Stromal cell of bone marrow (primary cell): ENCODE data around the gene BRPF1.
A peak's percentile ranks its signal among the peaks of the same experiment; 100 is the strongest.

Experiments
- DNase-seq: peaks from one replicate; pipeline ENCODE4 v3.0.0-alpha.2; 2012; ENCODE audit warnings: low read depth

BRPF1 gene, protein sequence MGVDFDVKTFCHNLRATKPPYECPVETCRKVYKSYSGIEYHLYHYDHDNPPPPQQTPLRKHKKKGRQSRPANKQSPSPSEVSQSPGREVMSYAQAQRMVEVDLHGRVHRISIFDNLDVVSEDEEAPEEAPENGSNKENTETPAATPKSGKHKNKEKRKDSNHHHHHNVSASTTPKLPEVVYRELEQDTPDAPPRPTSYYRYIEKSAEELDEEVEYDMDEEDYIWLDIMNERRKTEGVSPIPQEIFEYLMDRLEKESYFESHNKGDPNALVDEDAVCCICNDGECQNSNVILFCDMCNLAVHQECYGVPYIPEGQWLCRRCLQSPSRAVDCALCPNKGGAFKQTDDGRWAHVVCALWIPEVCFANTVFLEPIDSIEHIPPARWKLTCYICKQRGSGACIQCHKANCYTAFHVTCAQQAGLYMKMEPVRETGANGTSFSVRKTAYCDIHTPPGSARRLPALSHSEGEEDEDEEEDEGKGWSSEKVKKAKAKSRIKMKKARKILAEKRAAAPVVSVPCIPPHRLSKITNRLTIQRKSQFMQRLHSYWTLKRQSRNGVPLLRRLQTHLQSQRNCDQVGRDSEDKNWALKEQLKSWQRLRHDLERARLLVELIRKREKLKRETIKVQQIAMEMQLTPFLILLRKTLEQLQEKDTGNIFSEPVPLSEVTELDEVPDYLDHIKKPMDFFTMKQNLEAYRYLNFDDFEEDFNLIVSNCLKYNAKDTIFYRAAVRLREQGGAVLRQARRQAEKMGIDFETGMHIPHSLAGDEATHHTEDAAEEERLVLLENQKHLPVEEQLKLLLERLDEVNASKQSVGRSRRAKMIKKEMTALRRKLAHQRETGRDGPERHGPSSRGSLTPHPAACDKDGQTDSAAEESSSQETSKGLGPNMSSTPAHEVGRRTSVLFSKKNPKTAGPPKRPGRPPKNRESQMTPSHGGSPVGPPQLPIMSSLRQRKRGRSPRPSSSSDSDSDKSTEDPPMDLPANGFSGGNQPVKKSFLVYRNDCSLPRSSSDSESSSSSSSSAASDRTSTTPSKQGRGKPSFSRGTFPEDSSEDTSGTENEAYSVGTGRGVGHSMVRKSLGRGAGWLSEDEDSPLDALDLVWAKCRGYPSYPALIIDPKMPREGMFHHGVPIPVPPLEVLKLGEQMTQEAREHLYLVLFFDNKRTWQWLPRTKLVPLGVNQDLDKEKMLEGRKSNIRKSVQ (N-terminal part only)

GRCh38 chr3:9731206-9732079 is at the start of gene BRPF1:
BRPF1 (plus strand) TSS chr3:9731735; CDS start chr3:9734141, 2,406 bp downstream.
- DNase-seq: peak; percentile 98

DNA sequence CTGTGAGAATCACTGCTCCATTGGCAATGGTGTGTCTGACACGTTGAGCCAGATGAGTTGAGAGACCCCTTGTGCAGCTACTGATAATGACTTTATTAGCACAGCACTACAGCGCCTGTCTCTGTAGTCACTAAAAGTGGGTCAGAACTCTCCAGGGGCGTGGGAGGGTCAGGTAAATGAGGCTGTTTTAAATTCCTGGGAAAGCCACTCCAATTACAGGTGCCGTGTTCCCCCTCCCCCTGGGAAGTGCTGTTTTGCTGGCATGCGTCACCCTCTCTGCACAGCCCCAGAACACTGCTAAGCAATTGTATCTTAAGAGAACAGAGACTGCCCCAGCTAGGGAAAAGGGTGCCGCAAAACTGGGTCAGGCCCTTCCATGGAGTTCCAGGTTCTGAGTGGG is 49.4 kb upstream of the BRPF1 start:
- DNase-seq: no peak

DNA sequence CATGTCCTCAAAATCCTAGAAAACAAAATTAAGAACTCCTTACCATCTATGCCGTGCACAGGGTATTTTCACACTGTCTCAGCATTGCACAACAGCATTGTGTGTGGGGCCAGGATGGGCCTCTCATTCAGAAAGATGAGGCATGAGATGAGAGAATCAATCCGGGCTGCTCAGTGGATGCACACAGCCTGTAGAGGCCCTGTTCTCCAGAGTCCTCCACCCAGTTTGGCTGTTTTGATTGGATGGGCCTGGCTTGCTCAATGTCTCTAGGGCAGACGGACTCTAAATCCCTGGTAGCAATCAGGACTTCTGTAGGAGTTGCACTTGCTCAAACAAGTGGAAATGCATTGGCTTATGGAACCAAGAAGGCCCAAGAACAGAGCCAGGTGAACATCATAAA is 48.1 kb upstream of the BRPF1 start:
- no peak for DNase-seq

GRCh38 chr3:9685216-9686049 is 46.1 kb upstream of the BRPF1 start:
- DNase-seq: no peak

- no peak for DNase-seq
Observed at GRCh38 chr3:9686050-9686550, 45.4 kb upstream of the BRPF1 start.

DNA sequence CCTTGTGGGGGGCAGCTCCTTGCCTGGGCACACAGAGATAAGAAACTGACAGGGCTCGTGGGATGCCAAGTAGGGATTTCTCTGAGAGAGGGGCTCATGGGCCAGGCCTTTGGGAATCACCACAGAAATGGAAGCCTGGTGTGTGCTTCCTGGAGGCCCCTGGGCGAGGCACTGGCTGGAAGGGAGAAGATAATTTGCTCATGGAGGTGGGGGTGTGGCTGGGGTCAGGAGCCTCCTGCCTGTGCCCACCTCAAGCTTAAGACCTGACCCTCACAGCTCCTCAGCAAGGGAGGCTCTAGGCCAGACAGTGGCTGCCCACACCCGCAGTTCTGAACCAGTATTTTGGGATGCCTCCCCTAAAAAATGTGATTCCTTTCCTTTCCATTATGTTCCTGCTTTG is 44.8 kb upstream of the BRPF1 start:
- DNase-seq: no peak

DNA sequence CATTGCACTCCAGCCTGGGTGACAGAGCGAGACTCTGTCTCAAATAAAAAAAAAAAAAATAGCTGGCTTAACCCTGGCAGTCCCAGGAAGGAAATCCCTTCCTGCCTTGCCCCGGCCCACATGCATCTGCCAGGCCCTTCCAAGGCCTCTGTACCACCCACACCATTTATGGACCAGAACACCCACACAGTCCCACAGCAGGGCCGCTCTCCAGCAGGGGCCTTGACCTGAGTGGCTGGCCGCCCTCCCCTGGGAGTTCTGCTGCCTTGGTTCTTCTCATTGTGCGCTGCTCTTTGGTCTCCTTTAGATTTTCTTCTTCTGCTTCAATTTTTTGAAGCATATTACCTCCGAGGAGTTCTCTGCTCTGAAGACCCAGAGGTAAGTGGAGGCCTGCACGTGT is 44.0 kb upstream of the BRPF1 start:
- DNase-seq: no peak

DNA sequence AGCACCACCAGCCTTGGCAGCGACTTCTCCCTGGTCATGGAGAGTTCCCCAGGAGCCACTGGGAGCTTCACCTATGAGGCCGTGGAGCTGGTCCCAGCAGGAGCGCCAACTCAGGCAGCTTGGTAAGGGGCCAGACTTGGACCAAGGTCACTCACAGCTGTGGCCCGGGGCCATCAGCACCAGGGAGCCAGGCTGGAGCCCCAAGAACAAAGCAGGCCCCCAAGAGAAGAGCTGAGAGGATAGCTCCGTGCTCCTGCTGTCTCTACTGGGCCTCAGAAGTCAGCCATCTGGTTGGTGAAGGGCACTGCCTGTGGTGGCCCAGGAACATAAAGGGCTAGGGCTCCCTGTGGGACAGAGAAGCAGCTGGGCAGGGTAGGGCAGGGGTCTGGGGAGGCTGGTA is 42.6 kb upstream of the BRPF1 start:
- no peak for DNase-seq

DNA sequence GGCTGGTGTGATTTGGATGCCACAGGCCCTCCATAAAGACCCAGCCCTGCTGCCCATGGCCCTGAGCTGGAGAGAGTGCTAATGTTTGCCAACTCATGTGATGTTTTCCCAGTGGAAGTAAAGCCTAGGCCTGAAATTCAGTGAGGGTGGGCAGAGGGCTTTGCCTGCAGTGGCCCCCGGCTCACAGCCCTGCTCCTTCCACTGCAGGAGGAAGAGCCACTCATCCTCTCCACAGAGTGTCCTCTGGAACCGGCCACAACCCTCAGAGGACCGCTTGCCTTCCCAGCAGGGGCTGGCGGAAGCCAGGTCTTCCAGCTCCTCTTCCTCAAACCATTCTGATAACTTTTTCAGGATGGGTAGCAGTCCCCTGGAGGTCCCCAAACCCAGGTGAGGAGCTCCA is 41.8 kb upstream of the BRPF1 start:
- DNase-seq: no peak

DNA sequence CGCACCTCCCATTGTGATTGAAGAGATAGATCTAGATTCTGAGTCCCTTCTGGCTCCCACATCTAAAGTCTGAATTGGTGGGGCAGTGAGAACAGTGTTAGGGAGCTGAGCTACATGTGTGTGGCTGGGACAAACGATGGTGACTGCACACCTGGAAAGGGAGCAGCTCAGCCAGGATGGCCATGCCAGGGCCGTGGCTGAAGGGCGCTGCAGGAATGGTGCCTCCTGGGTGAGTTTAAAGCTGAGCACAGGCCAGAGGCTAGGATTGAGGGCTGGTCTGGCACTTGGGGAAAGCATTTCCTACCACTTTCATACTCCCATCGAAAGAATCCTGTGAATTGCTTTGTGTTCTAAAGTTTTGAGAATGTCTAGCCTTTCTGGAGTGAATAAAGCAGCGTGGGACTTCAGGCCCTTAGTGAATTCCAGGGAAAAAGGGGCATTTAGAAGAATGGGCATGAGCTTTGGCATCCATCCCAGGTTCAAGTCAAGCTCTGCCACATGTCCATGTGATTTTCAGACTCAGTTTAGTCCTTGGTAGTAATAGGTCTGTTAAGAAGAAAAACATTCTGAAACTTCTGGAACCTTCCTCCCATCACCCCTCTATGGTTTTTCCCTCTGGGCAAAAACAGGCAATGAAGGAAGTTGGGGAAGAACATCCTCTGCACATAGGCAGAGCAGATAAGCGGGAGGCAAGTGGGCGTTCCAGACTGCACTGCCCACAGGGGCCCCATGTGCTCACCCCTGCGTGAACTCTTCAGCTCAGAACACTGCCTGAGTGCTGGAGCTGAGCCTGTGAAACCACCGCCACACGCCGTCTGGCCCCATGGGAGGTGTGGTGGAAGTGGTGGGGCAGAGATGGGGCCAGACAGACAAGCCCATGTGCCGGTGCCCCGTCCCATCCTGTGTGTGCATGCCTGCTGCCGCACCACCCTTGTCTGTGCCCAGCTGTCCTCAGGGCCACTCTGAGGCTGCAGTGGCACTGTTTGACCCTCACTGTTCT is 40.8 kb upstream of the BRPF1 start:
- DNase-seq: no peak

- DNase-seq: no peak
Observed at GRCh38 chr3:9691636-9692035, 39.9 kb upstream of the BRPF1 start.

DNA sequence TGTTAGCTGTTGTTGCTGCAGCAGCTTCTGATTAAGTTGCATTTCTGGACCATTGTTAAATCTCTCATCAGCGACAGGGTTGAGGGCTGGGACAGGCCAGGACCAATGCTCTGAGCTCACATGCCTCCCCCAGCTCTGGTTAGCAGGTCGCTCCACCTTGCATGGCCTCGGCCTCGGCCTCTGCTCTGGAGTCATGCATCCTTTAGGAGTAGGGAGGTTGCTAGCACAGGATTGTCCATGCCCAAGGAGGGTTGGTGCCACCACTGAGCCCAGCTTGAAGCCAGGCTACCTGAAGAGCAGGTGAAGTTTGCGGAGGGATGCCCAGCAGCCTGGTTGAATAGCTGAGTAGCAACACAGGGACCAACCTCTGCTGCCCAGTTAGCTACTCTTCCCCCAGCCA is 39.1 kb upstream of the BRPF1 start:
- DNase-seq: no peak

GRCh38 chr3:9695345-9695744 is 36.2 kb upstream of the BRPF1 start:
- DNase-seq: no peak

DNA sequence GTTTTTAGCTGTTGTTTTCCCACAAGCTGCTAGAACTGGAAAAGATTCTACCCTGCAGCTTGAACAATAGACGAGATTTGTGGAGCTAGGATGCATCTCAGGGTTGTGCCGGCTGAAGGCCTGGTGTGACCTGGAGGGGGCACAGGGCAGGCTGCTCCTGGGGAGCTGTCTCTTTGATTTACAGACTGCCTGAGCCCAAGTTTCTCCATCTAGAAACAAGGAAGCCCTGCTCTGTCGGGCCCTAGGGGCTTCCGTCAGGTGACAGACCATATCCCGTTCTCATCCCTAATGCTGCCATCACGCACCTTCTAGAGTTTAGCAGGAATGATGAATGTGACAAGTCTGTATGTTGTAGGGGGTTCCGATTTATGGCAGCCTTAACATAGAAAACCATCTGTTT is 35.8 kb upstream of the BRPF1 start:
- no peak for DNase-seq

DNA sequence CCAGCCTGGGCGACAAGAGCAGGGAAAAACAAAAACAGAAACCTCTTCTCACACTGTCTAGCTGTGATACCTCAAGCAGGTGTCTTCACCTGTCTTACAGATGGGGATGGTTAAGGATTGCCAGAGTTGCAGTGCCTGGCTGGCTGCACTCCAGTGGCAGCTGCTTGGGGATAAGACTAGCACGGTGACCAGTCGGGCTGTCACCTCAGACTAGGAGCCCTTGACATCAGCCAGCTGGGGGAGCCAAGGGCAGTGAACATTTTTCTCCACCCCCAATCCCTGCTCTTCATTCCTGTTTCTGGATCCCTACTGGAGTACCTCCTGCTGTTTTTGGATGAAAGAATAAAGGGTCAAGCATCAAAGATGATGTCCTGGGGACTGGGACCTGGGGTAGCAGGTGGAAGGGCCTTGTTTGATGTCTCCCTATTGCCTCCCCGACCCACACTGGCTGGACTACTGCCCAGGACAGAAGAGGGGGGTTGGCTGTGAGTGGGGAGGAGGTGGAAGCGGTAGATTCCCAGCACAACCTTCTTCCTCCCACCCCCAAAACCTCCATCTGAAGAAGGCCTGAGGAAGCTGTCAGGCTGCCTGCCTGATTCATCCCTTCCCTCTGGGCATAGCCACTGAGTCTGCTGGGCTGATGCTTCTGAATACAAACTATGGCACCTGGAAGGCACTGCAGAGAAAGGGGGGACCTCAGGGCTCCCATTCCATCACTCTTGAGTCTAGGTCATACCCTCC is 34.9 kb upstream of the BRPF1 start:
- no peak for DNase-seq

DNA sequence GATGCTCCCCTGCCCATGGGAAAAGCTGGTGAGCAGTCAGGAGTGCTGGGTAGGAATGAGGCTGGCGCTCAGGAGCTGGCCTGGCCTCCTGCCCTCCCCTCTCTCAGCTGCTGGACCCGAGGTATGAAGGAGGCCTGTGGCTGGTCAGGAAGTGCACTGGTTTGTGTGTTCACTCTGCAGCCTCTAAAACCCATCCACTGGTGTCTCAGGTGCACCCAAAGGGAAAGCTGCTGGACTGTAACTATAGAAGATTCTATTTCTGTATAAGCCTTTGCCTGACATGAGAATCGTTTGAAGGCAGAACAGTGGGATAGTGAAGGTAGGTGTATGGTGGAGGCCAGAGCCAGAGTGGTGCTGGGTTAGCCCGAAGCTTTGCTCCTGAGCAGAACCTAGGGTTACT is 33.6 kb upstream of the BRPF1 start:
- DNase-seq: no peak

- no peak for DNase-seq
Observed at GRCh38 chr3:9698293-9698692, 33.2 kb upstream of the BRPF1 start.

- DNase-seq: no peak
Observed at GRCh38 chr3:9700536-9700935, 31.0 kb upstream of the BRPF1 start.

GRCh38 chr3:9701006-9701405 is 30.5 kb upstream of the BRPF1 start:
- DNase-seq: no peak
